ENCODE results near the gene MIB1.

The MIB1 gene

GRCh38 chr18:21740538-21741311 lies at the start of gene MIB1:
Gene MIB1 (plus strand): TSS chr18:21740792. CDS start chr18:21741584, 792 bp downstream.
- TF ChIP-seq CTCF (IDR thresholded peaks at IDR 0.05; ENCODE audit: low read length) (no peak), EZH2 (IDR thresholded peaks at IDR 0.05; ENCODE audit: borderline replicate concordance, low read length) (no peak)
- Histone ChIP-seq H3K4me2 (ENCODE audit: low read length) (peak within 1 kb of the TSS; percentile 96), H3K9me3 (ENCODE audit: low read length) (no peaks in the 10 kb centered on the region), H3K4me1 (ENCODE audit: insufficient read depth, low read length, severe bottlenecking) (peaks cover 41% of the 10 kb centered on the region), H3K36me3 (ENCODE audit: insufficient read depth, low read length) (no peaks in the 10 kb centered on the region; the same call in 1 of the 2 replicates), H4K20me1 (ENCODE audit: insufficient read depth, low read length) (no peaks in the 10 kb centered on the region), H3K27ac (ENCODE audit: low read depth, low read length, poor library complexity, severe bottlenecking) (peak within 1 kb of the TSS; percentile 91), H3K9me2 (ENCODE audit: low read depth, low read length) (no peaks in the 10 kb centered on the region), H3K4me3 (ENCODE audit: low read depth, low read length, poor library complexity, severe bottlenecking) (peak within 1 kb of the TSS; percentile 82), H3F3A (ENCODE audit: insufficient read depth, low read length) (peaks cover 5% of the 10 kb centered on the region; the same call in 1 of the 2 replicates), H3K9ac (ENCODE audit: low read length) (peak within 1 kb of the TSS; percentile 91), H2AFZ (ENCODE audit: low read length) (peak within 1 kb of the TSS; percentile 39), H3K79me2 (ENCODE audit: insufficient read depth, low read length) (peaks cover 44% of the 10 kb centered on the region), H3K27me3 (ENCODE audit: insufficient read depth, low read length) (no peaks in the 10 kb centered on the region)

- Histone ChIP-seq H3K9me2 (ENCODE audit: low read depth, low read length) (no peaks in the 10 kb centered on the region), H3F3A (ENCODE audit: insufficient read depth, low read length) (no peaks in the 10 kb centered on the region), H3K9ac (ENCODE audit: low read length) (no peak overlapping the region), H3K36me3 (ENCODE audit: insufficient read depth, low read length) (peaks cover 97% of the 10 kb centered on the region), H3K79me2 (ENCODE audit: insufficient read depth, low read length) (0 out of 2 replicates have a peak, but pooled peaks cover 3% of the 10 kb centered on the region), H3K4me1 (ENCODE audit: insufficient read depth, low read length, severe bottlenecking) (no peaks in the 10 kb centered on the region), H3K27me3 (ENCODE audit: insufficient read depth, low read length) (no peaks in the 10 kb centered on the region), H4K20me1 (ENCODE audit: insufficient read depth, low read length) (no peaks in the 10 kb centered on the region), H2AFZ (ENCODE audit: low read length) (no peak overlapping the region), H3K27ac (ENCODE audit: low read depth, low read length, poor library complexity, severe bottlenecking) (no peak overlapping the region), H3K4me3 (ENCODE audit: low read depth, low read length, poor library complexity, severe bottlenecking) (no peak overlapping the region), H3K9me3 (ENCODE audit: low read length) (peaks cover 6% of the 10 kb centered on the region; the same call in 1 of the 2 replicates), H3K4me2 (ENCODE audit: low read length) (no peak overlapping the region)
- no peak for TF ChIP-seq EZH2 (IDR thresholded peaks at IDR 0.05; ENCODE audit: borderline replicate concordance, low read length)
- no peak for TF ChIP-seq CTCF (IDR thresholded peaks at IDR 0.05; ENCODE audit: low read length)
Measured at GRCh38 chr18:21693322-21693721, 47.3 kb upstream of the MIB1 start.

- peaks cover 32% of the 10 kb centered on the region for H3K4me1 ChIP-seq (ENCODE audit: insufficient read depth, low read length, severe bottlenecking)
- no peaks in the 10 kb centered on the region for H3K27me3 ChIP-seq (ENCODE audit: insufficient read depth, low read length)
- no peak overlapping the region for H3K4me3 ChIP-seq (ENCODE audit: low read depth, low read length, poor library complexity, severe bottlenecking)
- peak overlapping the region; percentile 94; the same call in 1 of the 2 replicates for H3K4me2 ChIP-seq (ENCODE audit: low read length)
- H3K27ac ChIP-seq (ENCODE audit: low read depth, low read length, poor library complexity, severe bottlenecking): peak overlapping the region; percentile 95
- no peaks in the 10 kb centered on the region for H3K9me3 ChIP-seq (ENCODE audit: low read length)
- no peak overlapping the region for H2AFZ ChIP-seq (ENCODE audit: low read length)
- no peaks in the 10 kb centered on the region for H3K9me2 ChIP-seq (ENCODE audit: low read depth, low read length)
- H3K79me2 ChIP-seq (ENCODE audit: insufficient read depth, low read length): peaks cover 19% of the 10 kb centered on the region
- H3K9ac ChIP-seq (ENCODE audit: low read length): no peak overlapping the region
- TF ChIP-seq CTCF (IDR thresholded peaks at IDR 0.05; ENCODE audit: low read length) (no peak), EZH2 (IDR thresholded peaks at IDR 0.05; ENCODE audit: borderline replicate concordance, low read length) (no peak)
- H3K36me3 ChIP-seq (ENCODE audit: insufficient read depth, low read length): peaks cover 68% of the 10 kb centered on the region
- H4K20me1 ChIP-seq (ENCODE audit: insufficient read depth, low read length): no peaks in the 10 kb centered on the region
- H3F3A ChIP-seq (ENCODE audit: insufficient read depth, low read length): no peaks in the 10 kb centered on the region
Measured at GRCh38 chr18:21700528-21701075, 40.0 kb upstream of the MIB1 start.

Data from OCI-LY1 (cell line).